C4-2B (cell line): ENCODE results near the gene NDUFB7.

ENCODE experiments used
- ZFX ChIP-seq: fragments of 450-650 bp; IDR thresholded peaks from 2 replicates; pipeline ENCODE4 v1.6.1; 2017
- TF ChIP-seq, protein P1 (sequence below): fragments of 450-650 bp; conservative IDR thresholded peaks from 2 replicates; pipeline ENCODE4 v1.5.1; 2017; ENCODE audit warnings: mild to moderate bottlenecking

DNA sequence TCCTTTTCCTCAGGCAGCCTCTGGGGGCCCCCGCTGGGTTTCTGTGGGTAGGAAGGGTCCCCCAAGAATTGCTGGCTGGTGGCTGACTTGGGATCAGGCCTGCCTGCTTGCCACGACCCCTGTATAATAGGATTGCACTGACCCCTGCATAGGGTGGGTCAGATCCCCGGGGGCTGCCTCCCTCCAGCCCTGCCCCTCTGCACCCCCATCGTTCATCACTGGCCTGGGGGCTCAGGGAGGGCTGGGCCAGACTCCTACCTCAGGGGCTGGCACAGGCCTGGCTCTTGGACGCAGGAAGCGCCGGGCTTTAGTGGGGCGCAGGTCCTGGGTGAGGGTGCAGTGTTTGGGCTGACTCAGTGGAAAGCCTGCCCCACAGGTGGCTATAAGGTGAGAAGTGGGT is 10.6 kb downstream of the NDUFB7 start:
- TF ChIP-seq, protein P1, sequence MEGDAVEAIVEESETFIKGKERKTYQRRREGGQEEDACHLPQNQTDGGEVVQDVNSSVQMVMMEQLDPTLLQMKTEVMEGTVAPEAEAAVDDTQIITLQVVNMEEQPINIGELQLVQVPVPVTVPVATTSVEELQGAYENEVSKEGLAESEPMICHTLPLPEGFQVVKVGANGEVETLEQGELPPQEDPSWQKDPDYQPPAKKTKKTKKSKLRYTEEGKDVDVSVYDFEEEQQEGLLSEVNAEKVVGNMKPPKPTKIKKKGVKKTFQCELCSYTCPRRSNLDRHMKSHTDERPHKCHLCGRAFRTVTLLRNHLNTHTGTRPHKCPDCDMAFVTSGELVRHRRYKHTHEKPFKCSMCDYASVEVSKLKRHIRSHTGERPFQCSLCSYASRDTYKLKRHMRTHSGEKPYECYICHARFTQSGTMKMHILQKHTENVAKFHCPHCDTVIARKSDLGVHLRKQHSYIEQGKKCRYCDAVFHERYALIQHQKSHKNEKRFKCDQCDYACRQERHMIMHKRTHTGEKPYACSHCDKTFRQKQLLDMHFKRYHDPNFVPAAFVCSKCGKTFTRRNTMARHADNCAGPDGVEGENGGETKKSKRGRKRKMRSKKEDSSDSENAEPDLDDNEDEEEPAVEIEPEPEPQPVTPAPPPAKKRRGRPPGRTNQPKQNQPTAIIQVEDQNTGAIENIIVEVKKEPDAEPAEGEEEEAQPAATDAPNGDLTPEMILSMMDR, result no peak
- no peak for TF ChIP-seq ZFX
